Astrocyte (in vitro differentiated cells and primary cell): ENCODE results near the gene LHFPL3. TPM values are rescaled to one million over a fixed set of nuclear protein-coding genes. Genes with fewer than 3 reads are reported as not detected.

ENCODE experiments used
- DNase-seq: peaks from one replicate; pipeline ENCODE4 v3.0.0-alpha.2; 2010; ENCODE audit warnings: low read depth
- FAIRE-seq: peaks from 2 replicates; lab custom pipeline; 2011; peaks lifted over from hg19 to GRCh38; lab: Jason Lieb, UNC
- H2AFZ ChIP-seq: 2 replicates; pipeline ENCODE4 v1.6.0; 2012; ENCODE audit warnings: low read depth, low read length, inconsistent platforms
- H3K27ac ChIP-seq: 2 replicates; pipeline ENCODE4 v1.5.1; 2011; ENCODE audit warnings: low read depth, low read length, inconsistent platforms
- H3K27me3 ChIP-seq: 2 replicates; pipeline ENCODE4 v1.6.0; 2011; ENCODE audit warnings: low read length, inconsistent platforms; ENCODE audit not compliant: insufficient read depth
- H3K36me3 ChIP-seq: 2 replicates; pipeline ENCODE4 v1.5.1; 2011; ENCODE audit warnings: low read length, inconsistent platforms; ENCODE audit not compliant: insufficient read depth
- H3K4me1 ChIP-seq: 2 replicates; pipeline ENCODE4 v1.5.1; 2011; ENCODE audit warnings: low read length, inconsistent platforms; ENCODE audit not compliant: insufficient read depth
- H3K4me2 ChIP-seq: 2 replicates; pipeline ENCODE4 v1.6.0; 2012; ENCODE audit warnings: low read length, inconsistent platforms
- H3K4me3 ChIP-seq: 2 replicates; pipeline ENCODE4 v1.5.1; 2011; ENCODE audit warnings: low read depth, mild to moderate bottlenecking, low read length, inconsistent platforms; ENCODE audit not compliant: insufficient read depth
- H3K79me2 ChIP-seq: 2 replicates; pipeline ENCODE4 v1.6.0; 2012; ENCODE audit warnings: mild to moderate bottlenecking, low read length, inconsistent platforms; ENCODE audit not compliant: insufficient read depth
- H3K9ac ChIP-seq: 2 replicates; pipeline ENCODE4 v1.6.0; 2012; ENCODE audit warnings: mild to moderate bottlenecking, low read length, inconsistent platforms
- H3K9me3 ChIP-seq: 2 replicates; pipeline ENCODE4 v1.5.1; 2012; ENCODE audit warnings: low read depth, mild to moderate bottlenecking, low read length, inconsistent platforms; ENCODE audit not compliant: insufficient read depth
- H4K20me1 ChIP-seq: 2 replicates; pipeline ENCODE4 v1.6.0; 2012; ENCODE audit warnings: low read length, inconsistent platforms; ENCODE audit not compliant: insufficient read depth
- H3K27ac Mint-ChIP-seq: one replicate; pipeline ENCODE4 v1.8.0; 2021; ENCODE audit warnings: mild to moderate bottlenecking, mixed read lengths; ENCODE audit not compliant: unreplicated experiment
- H3K27me3 Mint-ChIP-seq: one replicate; pipeline ENCODE4 v1.8.0; 2021; ENCODE audit warnings: low read depth, mixed read lengths; ENCODE audit not compliant: unreplicated experiment
- H3K36me3 Mint-ChIP-seq: one replicate; pipeline ENCODE4 v1.8.0; 2021; ENCODE audit warnings: low read depth, mixed read lengths; ENCODE audit not compliant: unreplicated experiment
- H3K4me1 Mint-ChIP-seq: one replicate; pipeline ENCODE4 v1.8.0; 2021; ENCODE audit warnings: low read depth, mixed read lengths; ENCODE audit not compliant: unreplicated experiment
- H3K4me3 Mint-ChIP-seq: one replicate; pipeline ENCODE4 v1.8.0; 2021; ENCODE audit warnings: mild to moderate bottlenecking, moderate library complexity, mixed read lengths; ENCODE audit not compliant: unreplicated experiment
- H3K9me3 Mint-ChIP-seq: one replicate; pipeline ENCODE4 v1.8.0; 2021; ENCODE audit warnings: mild to moderate bottlenecking, mixed read lengths; ENCODE audit not compliant: unreplicated experiment
- CTCF ChIP-seq: IDR thresholded peaks from 2 replicates; pipeline ENCODE4 v1.5.1; 2011; ENCODE audit warnings: low read depth, mild to moderate bottlenecking, inconsistent platforms, low read length, moderate library complexity; ENCODE audit not compliant: insufficient read depth
- EZH2 ChIP-seq: IDR thresholded peaks from 2 replicates; pipeline ENCODE4 v1.6.1; 2012; ENCODE audit warnings: mild to moderate bottlenecking, low read length, inconsistent platforms; ENCODE audit not compliant: insufficient read depth
- total RNA-seq: library from RNA; stranded (reverse); gene quantifications from 2 replicates; pipeline ENCODE4 v1.2.1, GENCODE V29; 2021

LHFPL3 gene
- total RNA-seq, 1 donor from 2014 or later = not detected

GRCh38 chr7:104773796-104774195, 445.4 kb downstream of the LHFPL3 start:
- Mint-ChIP-seq H3K4me3 (no peak overlapping the region), H3K27me3 (peaks cover 8% of the 10 kb centered on the region), H3K27ac (no peak overlapping the region), H3K9me3 (no peaks in the 10 kb centered on the region), H3K36me3 (no peaks in the 10 kb centered on the region), H3K4me1 (no peaks in the 10 kb centered on the region)
- no peak overlapping the region for H3K9ac ChIP-seq
- H3K4me1 ChIP-seq = no peaks in the 10 kb centered on the region
- FAIRE-seq = no peak
- no peak overlapping the region for H3K4me2 ChIP-seq
- no peaks in the 10 kb centered on the region for H3K27me3 ChIP-seq
- H4K20me1 ChIP-seq = no peaks in the 10 kb centered on the region
- no peak overlapping the region for H3K27ac ChIP-seq
- H3K79me2 ChIP-seq = no peaks in the 10 kb centered on the region
- no peaks in the 10 kb centered on the region for H3K9me3 ChIP-seq
- no peak overlapping the region for H2AFZ ChIP-seq
- no peak overlapping the region for H3K4me3 ChIP-seq
- TF ChIP-seq CTCF = no peak
- H3K36me3 ChIP-seq = no peaks in the 10 kb centered on the region
- DNase-seq = no peak

GRCh38 chr7:104775531-104775930, 447.1 kb downstream of the LHFPL3 start:
- Mint-ChIP-seq H3K36me3 (no peaks in the 10 kb centered on the region), H3K9me3 (no peaks in the 10 kb centered on the region), H3K27me3 (peaks cover 7% of the 10 kb centered on the region), H3K4me3 (no peak overlapping the region), H3K27ac (no peak overlapping the region), H3K4me1 (no peaks in the 10 kb centered on the region)
- no peaks in the 10 kb centered on the region for H3K27me3 ChIP-seq
- DNase-seq = no peak
- H3K4me2 ChIP-seq = no peak overlapping the region
- H3K9me3 ChIP-seq = no peaks in the 10 kb centered on the region
- no peak overlapping the region for H3K4me3 ChIP-seq
- no peaks in the 10 kb centered on the region for H3K79me2 ChIP-seq
- no peak overlapping the region for H3K27ac ChIP-seq
- no peaks in the 10 kb centered on the region for H3K36me3 ChIP-seq
- H3K4me1 ChIP-seq = no peaks in the 10 kb centered on the region
- FAIRE-seq = no peak
- no peak overlapping the region for H3K9ac ChIP-seq
- no peaks in the 10 kb centered on the region for H4K20me1 ChIP-seq
- no peak overlapping the region for H2AFZ ChIP-seq
- TF ChIP-seq CTCF (no peak), EZH2 (no peak)

- Histone ChIP-seq H3K27ac (no peak overlapping the region), H3K9me3 (no peaks in the 10 kb centered on the region), H4K20me1 (no peaks in the 10 kb centered on the region), H3K36me3 (no peaks in the 10 kb centered on the region), H3K27me3 (no peaks in the 10 kb centered on the region), H2AFZ (no peak overlapping the region), H3K4me2 (no peak overlapping the region), H3K4me1 (no peaks in the 10 kb centered on the region), H3K4me3 (no peak overlapping the region), H3K79me2 (no peaks in the 10 kb centered on the region), H3K9ac (no peak overlapping the region)
- no peaks in the 10 kb centered on the region for H3K9me3 Mint-ChIP-seq
- H3K4me1 Mint-ChIP-seq = no peaks in the 10 kb centered on the region
- H3K4me3 Mint-ChIP-seq = no peak overlapping the region
- DNase-seq (no peak), FAIRE-seq (no peak)
- peaks cover 3% of the 10 kb centered on the region for H3K27me3 Mint-ChIP-seq
- no peak for TF ChIP-seq CTCF
- no peak for TF ChIP-seq EZH2
- no peaks in the 10 kb centered on the region for H3K36me3 Mint-ChIP-seq
- no peak overlapping the region for H3K27ac Mint-ChIP-seq
These were observed 448.9 kb downstream of the LHFPL3 start for GRCh38 chr7:104777301-104777800.
